ENCODE results near the gene ZFYVE1.
"Not testable (repeated sequence)": the region's sequence is repeated elsewhere in the genome, so short reads cannot be mapped to it uniquely, and the experiment has no call there.

The ZFYVE1 gene

GRCh38 chr14:73026845-73027542, at the start of gene ZFYVE1:
Gene ZFYVE1 (minus strand): TSS chr14:73027106. CDS start chr14:73024508, 2,598 bp downstream.
- peak; percentile 85 to 91 for DNase-seq (ENCODE audit: low read depth in 2 of 2)

GRCh38 chr14:73069585-73069984, 42.7 kb upstream of the ZFYVE1 start:
- DNase-seq (ENCODE audit: low read depth in 2 of 2) = no peak

GRCh38 chr14:73058922-73059673, 32.2 kb upstream of the ZFYVE1 start:
- no peak for DNase-seq (ENCODE audit: low read depth in 2 of 2)

GRCh38 chr14:73058224-73058921, 31.5 kb upstream of the ZFYVE1 start, which contains the start of gene RBM25:
Gene RBM25 (plus strand): TSS chr14:73058534. CDS start chr14:73071642, 13,108 bp downstream.
- DNase-seq (ENCODE audit: low read depth in 2 of 2) = peak; percentile 87 to 92

- no peak for DNase-seq (ENCODE audit: low read depth in 2 of 2)
Measured at GRCh38 chr14:73057944-73058223, 31.0 kb upstream of the ZFYVE1 start.

- DNase-seq (ENCODE audit: low read depth in 2 of 2) = no peak
Measured at GRCh38 chr14:73055251-73055650, 28.3 kb upstream of the ZFYVE1 start.

GRCh38 chr14:73049428-73049827, 22.5 kb upstream of the ZFYVE1 start:
- no peak for DNase-seq (ENCODE audit: low read depth in 2 of 2)

- DNase-seq (ENCODE audit: low read depth in 2 of 2) = no peak
Measured at GRCh38 chr14:73047808-73048207, 20.9 kb upstream of the ZFYVE1 start.

GRCh38 chr14:73036706-73037450, 10.0 kb upstream of the ZFYVE1 start:
- DNase-seq (ENCODE audit: low read depth in 2 of 2) = not testable (repeated sequence)

GRCh38 chr14:73027984-73028383, 1.1 kb upstream of the ZFYVE1 start:
- no peak for DNase-seq (ENCODE audit: low read depth in 2 of 2)

- no peak for DNase-seq (ENCODE audit: low read depth in 2 of 2)
Measured at GRCh38 chr14:73027546-73027945, 640 bp upstream of the ZFYVE1 start.

- DNase-seq (ENCODE audit: low read depth in 2 of 2) = no peak
Measured at GRCh38 chr14:73026243-73026844, 562 bp downstream of the ZFYVE1 start.

- DNase-seq (ENCODE audit: low read depth in 2 of 2) = no peak
Measured at GRCh38 chr14:73025544-73025943, 1.4 kb downstream of the ZFYVE1 start.

- DNase-seq (ENCODE audit: low read depth in 2 of 2) = no peak
Measured at GRCh38 chr14:73022051-73022450, 4.9 kb downstream of the ZFYVE1 start.

- DNase-seq (ENCODE audit: low read depth in 2 of 2) = not testable (repeated sequence)
Measured at GRCh38 chr14:73016011-73016410, 10.9 kb downstream of the ZFYVE1 start.

GRCh38 chr14:73015552-73015951, 11.4 kb downstream of the ZFYVE1 start:
- not testable (repeated sequence) for DNase-seq (ENCODE audit: low read depth in 2 of 2)

GRCh38 chr14:73014105-73014504, 12.8 kb downstream of the ZFYVE1 start:
- DNase-seq (ENCODE audit: low read depth in 2 of 2) = no peak

- DNase-seq (ENCODE audit: low read depth in 2 of 2) = not testable (repeated sequence)
Measured at GRCh38 chr14:73011189-73011588, 15.7 kb downstream of the ZFYVE1 start.

GRCh38 chr14:73008501-73008900, 18.4 kb downstream of the ZFYVE1 start:
- DNase-seq (ENCODE audit: low read depth in 2 of 2) = no peak

GRCh38 chr14:73007835-73008234, 19.1 kb downstream of the ZFYVE1 start:
- no peak for DNase-seq (ENCODE audit: low read depth in 2 of 2)

- not testable (repeated sequence) for DNase-seq (ENCODE audit: low read depth in 2 of 2)
Measured at GRCh38 chr14:73004641-73005040, 22.3 kb downstream of the ZFYVE1 start.

All from stimulated activated CD4-positive, alpha-beta T cell treated with anti-CD3 and anti-CD28 coated beads, Interleukin-12 subunit alpha, Interleukin-12 subunit beta, amount 100 ng/mL, for 24 hours (primary cell).